GM21737 (cell line): ENCODE measurements around the gene GMPS.
"Not testable (repeated sequence)": the region's sequence is repeated elsewhere in the genome, so short reads cannot be mapped to it uniquely, and the experiment has no call there.

Experiments used
- ATAC-seq: cut with Tn5 transposase; IDR thresholded peaks from one replicate; pipeline ENCODE4 v1.9.1; 2021; ENCODE audit warnings: mild to moderate bottlenecking, moderate library complexity; ENCODE audit not compliant: unreplicated experiment

GMPS gene

DNA sequence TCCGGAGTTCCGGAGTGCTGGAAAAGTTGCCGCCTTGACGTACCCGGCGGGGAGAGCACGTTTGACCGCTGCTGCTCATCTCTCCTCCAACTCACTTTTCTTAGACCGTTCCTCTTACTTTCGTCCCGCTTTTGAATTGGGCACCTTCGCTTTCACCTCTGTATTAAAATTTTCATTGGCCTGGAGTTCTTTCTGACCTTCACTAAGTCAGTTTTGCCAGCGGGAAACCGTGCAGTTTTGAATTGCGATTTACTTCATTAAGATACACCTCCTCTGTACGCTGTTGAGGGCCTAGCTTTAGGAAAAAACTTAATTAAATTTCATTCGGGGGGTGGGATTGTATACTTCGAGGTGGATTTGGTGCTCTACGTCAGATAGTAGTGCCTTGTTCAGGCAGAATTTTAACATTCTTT, 1.3 kb downstream of the GMPS start:
- no peak for ATAC-seq

DNA sequence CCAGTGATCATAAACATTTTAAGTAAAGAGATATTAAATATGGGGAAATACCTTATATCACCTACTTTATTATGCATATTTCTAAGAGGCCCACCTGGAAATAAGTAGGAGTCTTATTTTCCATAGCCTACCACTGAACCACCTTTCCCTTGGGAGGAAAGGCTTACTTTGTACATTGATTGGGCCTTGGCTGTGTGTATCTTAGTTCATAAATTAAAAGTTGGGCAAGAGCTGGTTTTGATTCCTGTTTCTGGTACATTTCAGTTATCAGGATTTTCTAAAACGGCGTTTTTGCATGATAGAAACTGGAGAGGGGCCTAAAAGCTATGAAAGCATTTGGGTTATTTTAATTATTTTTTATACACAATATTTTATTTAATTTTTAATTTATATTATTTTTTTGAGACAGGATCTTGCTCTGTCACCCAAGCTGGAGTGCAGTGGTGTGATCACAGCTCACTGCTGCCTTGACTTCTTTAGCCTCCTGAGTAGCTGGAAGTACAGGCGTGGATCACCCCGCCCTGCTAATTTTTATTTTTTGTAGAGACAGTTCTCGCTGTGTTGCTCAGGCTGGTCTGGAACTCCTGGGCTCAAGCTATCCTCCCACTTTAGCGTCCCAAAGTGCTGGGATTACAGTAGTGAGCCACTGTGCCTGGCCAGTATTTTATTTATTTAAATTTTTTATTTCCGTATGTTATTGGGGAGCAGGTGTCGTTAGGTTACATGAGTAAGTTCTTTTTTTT, 2.6 kb downstream of the GMPS start:
- ATAC-seq = no peak

GRCh38 chr3:155876037-155876436, 5.6 kb downstream of the GMPS start:
- ATAC-seq = no peak

- no peak for ATAC-seq
Observed at GRCh38 chr3:155876503-155876902, 6.1 kb downstream of the GMPS start.

DNA sequence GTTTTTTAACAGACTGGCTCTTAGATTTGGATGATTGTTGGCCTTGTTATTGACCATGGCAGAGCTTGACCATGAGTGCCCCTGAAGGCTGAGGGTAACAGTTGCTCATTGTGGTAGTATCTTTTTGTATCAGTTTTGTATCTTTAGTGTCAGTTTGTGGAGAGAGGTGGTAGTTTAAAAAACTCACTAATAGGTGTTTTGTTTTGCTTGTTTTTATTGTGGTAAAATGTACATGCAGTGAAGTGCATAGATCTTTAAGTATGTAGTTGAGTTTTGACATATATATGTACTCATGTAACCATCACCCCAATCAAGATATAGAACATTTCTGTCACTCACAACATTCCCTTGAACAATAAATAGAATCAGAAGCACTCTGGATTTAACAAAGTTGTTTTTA, 9.8 kb downstream of the GMPS start:
- ATAC-seq = no peak

- ATAC-seq = no peak
Observed at GRCh38 chr3:155884292-155884691, 13.8 kb downstream of the GMPS start.

DNA sequence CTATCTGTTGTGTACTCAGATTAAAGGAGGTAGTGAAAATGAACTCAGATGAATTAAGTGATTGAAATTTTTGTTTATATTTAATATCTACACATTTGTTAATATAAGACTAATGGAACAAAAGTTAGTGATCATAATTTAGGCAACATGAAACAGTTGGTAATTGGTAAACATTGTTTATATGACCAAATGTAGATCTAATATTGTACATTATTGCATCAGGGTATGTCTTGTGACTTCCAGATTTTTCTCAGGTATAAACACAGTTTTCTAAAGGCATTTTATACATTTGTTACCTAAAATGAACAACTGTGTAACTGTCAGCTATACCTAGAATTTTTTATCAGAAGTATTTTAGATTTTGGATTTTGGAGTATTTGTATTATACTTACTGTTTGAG, 14.8 kb downstream of the GMPS start:
- no peak for ATAC-seq

- ATAC-seq = not testable (repeated sequence)
Observed at GRCh38 chr3:155886348-155886747, 15.9 kb downstream of the GMPS start.

GRCh38 chr3:155886915-155887314, 16.5 kb downstream of the GMPS start:
- ATAC-seq = no peak

- no peak for ATAC-seq
Observed at GRCh38 chr3:155889212-155889611, 18.8 kb downstream of the GMPS start.

- ATAC-seq = no peak
Observed at GRCh38 chr3:155889952-155890351, 19.5 kb downstream of the GMPS start.

GRCh38 chr3:155890671-155891190, 20.3 kb downstream of the GMPS start:
- no peak for ATAC-seq

DNA sequence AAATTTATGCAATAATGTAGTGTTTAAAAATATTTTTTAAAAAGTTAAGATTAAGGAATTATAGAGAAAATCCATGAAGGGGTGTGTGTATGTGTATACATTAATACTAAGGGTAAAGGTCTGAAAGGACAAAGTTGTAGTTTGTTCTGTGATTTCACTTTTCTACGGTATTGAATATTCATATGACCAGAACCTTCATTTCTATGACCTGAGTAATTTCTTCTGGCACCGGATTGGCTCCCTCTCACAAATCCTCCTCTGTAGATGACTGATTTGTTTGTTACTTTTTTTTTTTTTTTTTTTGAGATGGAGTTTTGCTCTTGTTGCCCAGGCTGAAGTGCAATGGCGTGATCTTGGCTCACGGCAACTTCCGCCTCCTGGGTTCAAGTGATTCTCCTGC, 20.9 kb downstream of the GMPS start:
- no peak for ATAC-seq

DNA sequence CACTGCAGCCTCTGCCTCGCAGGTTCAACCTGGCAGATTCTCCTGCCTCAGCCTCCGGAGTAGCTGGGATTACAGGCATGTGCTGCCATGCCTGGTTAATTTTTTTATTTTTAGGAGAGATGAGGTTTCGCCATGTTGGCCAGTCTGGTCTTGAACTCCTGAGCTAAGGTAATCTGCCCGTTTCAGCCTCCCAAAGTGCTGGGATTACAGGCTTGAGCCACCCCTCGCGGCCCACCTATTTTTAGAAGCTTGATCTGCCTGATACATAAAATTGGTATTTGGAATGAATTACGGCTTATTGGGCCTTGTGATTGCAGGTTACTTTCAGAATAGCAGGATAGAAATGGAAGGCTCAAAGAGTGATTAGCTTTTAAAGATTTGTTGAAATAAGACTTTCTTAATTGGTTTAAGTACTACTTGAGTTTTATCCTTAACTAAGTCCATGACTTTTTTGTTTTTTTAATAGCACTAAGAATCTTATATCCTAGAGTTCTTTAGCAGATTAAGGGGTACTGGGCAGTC, 25.0 kb downstream of the GMPS start:
- no peak for ATAC-seq

GRCh38 chr3:155906900-155907299, 36.5 kb downstream of the GMPS start:
- no peak for ATAC-seq

DNA sequence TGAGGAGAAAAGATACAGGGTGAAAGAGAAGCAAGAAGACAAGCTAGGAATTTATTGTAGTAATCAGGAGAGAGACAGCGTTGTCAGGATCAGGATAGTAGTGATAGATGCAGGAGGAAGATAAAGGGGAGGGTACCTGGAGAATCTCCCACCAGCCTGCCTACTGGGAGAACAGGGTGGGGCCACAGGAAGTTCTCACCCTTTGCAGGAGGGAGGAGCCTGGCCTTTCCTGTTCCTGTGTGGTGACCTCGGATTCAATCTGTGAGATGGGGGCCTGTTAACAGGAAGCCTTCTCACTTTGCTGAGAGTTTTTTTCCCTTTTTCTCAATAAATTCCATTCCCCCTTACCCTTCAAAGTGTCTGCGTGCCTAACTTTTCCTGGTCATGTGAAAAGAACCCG, 37.6 kb downstream of the GMPS start:
- ATAC-seq = no peak

GRCh38 chr3:155908605-155909004, 38.2 kb downstream of the GMPS start:
- ATAC-seq = no peak

- no peak for ATAC-seq
Observed at GRCh38 chr3:155912090-155912489, 41.6 kb downstream of the GMPS start.

- ATAC-seq = no peak
Observed at GRCh38 chr3:155912579-155913190, 42.2 kb downstream of the GMPS start.

DNA sequence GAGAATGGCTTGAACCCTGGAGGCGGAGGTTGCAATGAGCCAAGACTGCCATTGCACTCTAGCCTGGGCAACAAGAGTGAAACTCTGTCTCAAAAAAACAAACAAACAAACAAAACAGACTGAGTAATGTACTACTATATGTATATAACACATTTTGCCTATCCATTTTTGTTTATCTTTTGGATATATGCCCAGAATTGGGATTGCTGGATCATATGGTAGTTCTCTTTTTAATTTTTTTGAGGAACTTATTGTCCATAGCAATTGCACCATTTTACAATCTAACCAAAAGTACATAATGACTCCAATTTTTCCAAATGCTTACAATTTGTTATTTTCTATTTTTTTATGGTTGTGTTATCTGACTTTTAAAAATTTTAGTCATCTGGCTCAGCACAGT, 47.3 kb downstream of the GMPS start:
- ATAC-seq = no peak

DNA sequence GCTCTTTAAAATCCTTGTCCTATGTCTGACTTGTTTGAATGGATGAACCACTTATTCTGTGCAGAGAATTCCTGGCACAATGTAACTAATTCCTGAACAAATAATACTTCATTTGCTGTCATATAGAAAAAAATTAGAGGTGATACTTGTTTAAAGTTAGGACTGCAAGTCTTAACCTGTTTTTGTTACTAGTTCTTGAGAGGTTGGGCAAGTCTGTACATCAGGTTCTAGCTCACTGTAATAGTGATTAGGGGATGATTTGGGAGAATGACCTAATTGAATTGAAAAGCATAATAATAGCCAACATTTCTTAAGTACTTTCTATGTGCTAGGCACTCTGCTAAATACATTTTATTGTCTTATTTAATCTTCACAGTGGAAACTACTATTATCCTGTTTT, 49.3 kb downstream of the GMPS start:
- no peak for ATAC-seq

DNA sequence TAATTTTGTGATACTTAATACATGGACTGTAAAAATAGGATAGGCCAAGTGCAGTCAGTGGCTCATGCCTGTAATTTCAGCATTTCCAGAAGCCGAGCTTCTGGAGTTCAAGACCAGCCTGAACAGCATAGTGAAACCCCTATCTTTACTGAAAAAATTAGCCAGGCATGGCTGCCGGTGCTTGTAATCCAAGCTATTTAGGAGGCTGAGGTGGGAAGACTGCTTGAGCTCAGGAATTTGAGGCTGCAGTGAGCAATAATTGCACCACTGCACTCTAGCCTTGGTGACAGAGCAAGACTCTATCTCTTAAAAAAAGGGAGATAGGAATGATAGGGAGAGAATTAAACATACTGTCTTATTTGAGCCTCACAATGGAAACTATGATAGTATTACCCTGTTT, 51.0 kb downstream of the GMPS start:
- no peak for ATAC-seq
